GM19099 (cell line): ENCODE data around the gene GPR137B.

Experiments
- POLR2A ChIP-seq: IDR thresholded peaks from 3 replicates; pipeline ENCODE4 v1.6.1; 2011; ENCODE audit warnings: low read depth; ENCODE audit not compliant: insufficient read length; ENCODE audit errors: extremely low read depth

Gene GPR137B

GRCh38 chr1:236111527-236112331 is 30.6 kb upstream of the GPR137B start:
- no peak for TF ChIP-seq POLR2A

GRCh38 chr1:236112332-236112627 is 30.1 kb upstream of the GPR137B start:
- no peak for TF ChIP-seq POLR2A

- no peak for TF ChIP-seq POLR2A
Observed at GRCh38 chr1:236113324-236114032, 28.9 kb upstream of the GPR137B start.

- TF ChIP-seq POLR2A: no peak
Observed at GRCh38 chr1:236114076-236114747, 28.1 kb upstream of the GPR137B start.

- TF ChIP-seq POLR2A: no peak
Observed at GRCh38 chr1:236117710-236118109, 24.6 kb upstream of the GPR137B start.

GRCh38 chr1:236119943-236120484 is 22.3 kb upstream of the GPR137B start:
- TF ChIP-seq POLR2A: no peak

- no peak for TF ChIP-seq POLR2A
Observed at GRCh38 chr1:236120721-236121153, 21.6 kb upstream of the GPR137B start.

- TF ChIP-seq POLR2A: no peak
Observed at GRCh38 chr1:236122176-236122575, 20.2 kb upstream of the GPR137B start.

GRCh38 chr1:236123563-236123962 is 18.8 kb upstream of the GPR137B start:
- no peak for TF ChIP-seq POLR2A

- no peak for TF ChIP-seq POLR2A
Observed at GRCh38 chr1:236124965-236125364, 17.4 kb upstream of the GPR137B start.

- TF ChIP-seq POLR2A: no peak
Observed at GRCh38 chr1:236127045-236127444, 15.3 kb upstream of the GPR137B start.

GRCh38 chr1:236128646-236129178 is 13.6 kb upstream of the GPR137B start:
- no peak for TF ChIP-seq POLR2A

- TF ChIP-seq POLR2A: no peak
Observed at GRCh38 chr1:236129306-236129705, 13.0 kb upstream of the GPR137B start.

GRCh38 chr1:236130372-236130771 is 12.0 kb upstream of the GPR137B start:
- TF ChIP-seq POLR2A: no peak

GRCh38 chr1:236131916-236132315 is 10.4 kb upstream of the GPR137B start:
- TF ChIP-seq POLR2A: no peak

- no peak for TF ChIP-seq POLR2A
Observed at GRCh38 chr1:236132420-236133046, 9.8 kb upstream of the GPR137B start.

- no peak for TF ChIP-seq POLR2A
Observed at GRCh38 chr1:236133339-236133738, 9.0 kb upstream of the GPR137B start.
